Measurements from ENCODE around the gene ZNF407.

The ZNF407 gene

GRCh38 chr18:74876630-74877243 lies 279.1 kb downstream of the ZNF407 start:
- no peak for DNase-seq (ENCODE audit: low read depth)

DNA sequence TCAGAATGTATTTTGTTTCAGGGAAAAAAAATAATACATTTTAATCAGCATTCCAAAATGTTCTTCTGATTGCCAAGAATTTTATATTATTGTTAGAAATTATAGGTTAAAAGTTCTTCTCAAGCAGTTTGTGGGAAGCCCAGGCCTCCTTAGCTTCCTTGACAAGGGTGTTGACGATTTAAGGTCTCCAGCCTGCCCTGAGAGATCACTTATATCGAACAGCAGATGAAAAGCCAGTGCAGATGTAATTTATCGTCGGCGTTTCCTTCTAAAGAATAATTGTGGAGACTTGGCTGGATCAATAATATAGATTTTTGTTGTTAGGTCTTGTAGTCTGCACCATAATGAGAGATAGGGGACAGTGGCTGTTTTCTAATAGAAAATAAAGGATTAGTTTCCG lies 280.6 kb downstream of the ZNF407 start:
- DNase-seq (ENCODE audit: low read depth), result no peak

DNA sequence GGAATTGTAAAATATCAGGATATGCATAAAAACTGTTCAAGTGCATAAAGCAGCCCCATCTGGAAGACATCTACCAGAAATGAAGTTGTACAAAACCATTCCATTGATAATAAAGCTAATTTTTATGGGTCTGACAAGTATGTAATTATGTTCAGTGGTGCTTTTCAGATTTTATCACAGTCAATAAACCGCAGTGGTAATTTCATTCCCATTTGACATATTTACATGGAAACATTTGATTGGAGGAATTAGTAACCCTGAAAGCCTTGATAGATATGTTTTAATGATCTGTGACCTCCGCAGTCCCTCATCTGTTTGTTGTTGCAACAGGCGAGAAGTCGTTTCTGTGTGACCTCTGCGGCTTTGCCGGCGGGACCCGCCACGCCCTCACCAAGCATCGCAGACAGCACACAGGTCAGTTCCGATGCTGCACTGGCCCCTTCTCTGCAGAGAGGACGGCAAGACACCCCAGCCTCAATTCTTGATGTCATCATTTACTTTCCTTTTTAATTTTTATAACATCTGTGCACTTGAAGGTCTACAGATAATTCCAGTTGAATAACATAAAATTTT lies 283.1 kb downstream of the ZNF407 start:
- DNase-seq (ENCODE audit: low read depth), result no peak

DNA sequence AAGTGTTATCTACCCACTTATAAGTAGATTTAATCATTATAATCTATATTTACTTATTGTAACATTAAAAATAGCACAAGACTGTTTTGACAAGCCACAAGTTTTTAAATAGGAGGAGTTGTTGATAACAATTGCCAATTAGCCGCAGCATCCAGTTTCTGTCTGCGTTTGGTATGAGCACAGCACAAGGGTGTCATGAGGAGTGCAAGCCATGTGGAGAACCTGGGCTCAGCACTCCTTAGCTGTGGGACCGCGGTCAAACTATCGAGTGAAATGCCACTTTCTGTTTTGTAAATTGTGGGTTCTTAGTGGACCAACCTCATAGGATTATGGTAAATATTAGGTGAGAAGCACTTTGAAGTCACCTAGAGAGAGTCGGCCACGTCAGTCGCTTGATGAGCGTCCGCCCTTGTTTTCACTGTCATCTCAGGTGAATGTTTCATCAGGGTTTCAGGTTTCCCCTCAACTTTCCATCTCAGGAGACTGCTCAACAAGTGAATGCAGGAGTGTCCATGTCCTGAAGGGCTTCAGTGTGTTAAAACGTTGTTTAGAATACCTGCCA lies 294.5 kb downstream of the ZNF407 start:
- no peak for DNase-seq (ENCODE audit: low read depth)

DNA sequence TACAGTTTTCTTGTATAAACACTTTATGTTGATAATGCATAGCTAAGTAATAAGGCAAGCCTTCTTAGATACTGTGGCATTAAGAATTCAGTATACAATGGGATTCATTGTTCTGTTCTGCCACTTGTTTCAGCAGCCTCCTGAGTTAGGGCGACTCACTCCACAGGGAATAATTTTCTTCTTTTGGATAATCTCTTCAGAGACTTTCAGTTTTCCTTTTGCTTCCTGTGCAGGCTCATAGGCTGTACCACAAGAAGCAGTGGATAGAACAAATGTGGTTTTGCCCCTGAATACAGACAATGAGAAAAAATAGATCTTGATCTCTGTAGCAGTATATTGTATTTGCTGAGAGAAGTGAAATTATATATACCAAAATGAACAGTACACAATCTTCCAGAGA lies 298.0 kb downstream of the ZNF407 start:
- no peak for DNase-seq (ENCODE audit: low read depth)

GRCh38 chr18:74896390-74896991 lies 298.8 kb downstream of the ZNF407 start:
- peak; percentile 18 for DNase-seq (ENCODE audit: low read depth)

- no peak for DNase-seq (ENCODE audit: low read depth)
Observed at GRCh38 chr18:74897971-74898657, 300.4 kb downstream of the ZNF407 start.

GRCh38 chr18:74898965-74899364 lies 301.3 kb downstream of the ZNF407 start:
- no peak for DNase-seq (ENCODE audit: low read depth)

DNA sequence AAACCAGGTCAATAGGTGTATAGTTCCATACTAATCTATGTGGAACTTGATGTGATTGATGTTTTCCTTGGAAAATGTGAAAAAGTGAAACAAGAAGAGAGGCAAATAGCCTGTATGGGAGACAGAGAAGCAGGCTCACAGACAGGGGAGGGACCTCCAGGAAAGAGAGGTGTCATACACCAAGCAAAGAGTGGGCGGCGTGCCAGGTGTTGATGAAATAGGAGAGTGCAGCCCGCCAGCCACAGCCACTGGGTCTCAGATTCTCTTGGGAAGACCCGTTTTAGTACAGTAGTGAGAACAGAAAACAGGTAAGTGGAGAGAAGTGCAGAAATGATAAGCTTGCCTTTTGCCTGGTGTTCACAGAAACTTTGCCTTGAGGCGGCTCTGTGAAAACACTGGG lies 301.9 kb downstream of the ZNF407 start:
- no peak for DNase-seq (ENCODE audit: low read depth)

GRCh38 chr18:74901362-74902146 lies 303.9 kb downstream of the ZNF407 start:
- no peak for DNase-seq (ENCODE audit: low read depth)

GRCh38 chr18:74902147-74902455 lies 304.4 kb downstream of the ZNF407 start:
- DNase-seq (ENCODE audit: low read depth), result no peak

DNA sequence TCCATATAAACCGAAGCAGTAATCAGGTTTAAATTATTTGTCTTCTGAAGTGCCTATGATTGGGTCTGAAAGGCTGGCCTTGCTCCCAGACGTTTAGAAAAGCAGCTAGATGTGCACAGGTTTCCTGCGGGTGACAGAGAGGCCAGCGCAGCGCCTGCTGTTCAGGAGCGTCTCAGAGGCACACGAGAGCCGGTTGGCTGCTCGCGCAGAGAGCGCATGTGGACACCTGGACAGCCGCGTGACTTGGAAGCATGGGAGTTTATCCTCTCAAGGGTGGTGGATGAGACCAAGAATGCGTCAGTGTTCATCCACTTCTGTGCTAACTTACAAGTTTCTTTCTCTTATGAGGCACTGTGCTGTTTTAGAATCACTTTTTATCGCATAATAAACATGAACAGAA lies 307.6 kb downstream of the ZNF407 start:
- no peak for DNase-seq (ENCODE audit: low read depth)

- no peak for DNase-seq (ENCODE audit: low read depth)
Observed at GRCh38 chr18:74906184-74906583, 308.5 kb downstream of the ZNF407 start.

DNA sequence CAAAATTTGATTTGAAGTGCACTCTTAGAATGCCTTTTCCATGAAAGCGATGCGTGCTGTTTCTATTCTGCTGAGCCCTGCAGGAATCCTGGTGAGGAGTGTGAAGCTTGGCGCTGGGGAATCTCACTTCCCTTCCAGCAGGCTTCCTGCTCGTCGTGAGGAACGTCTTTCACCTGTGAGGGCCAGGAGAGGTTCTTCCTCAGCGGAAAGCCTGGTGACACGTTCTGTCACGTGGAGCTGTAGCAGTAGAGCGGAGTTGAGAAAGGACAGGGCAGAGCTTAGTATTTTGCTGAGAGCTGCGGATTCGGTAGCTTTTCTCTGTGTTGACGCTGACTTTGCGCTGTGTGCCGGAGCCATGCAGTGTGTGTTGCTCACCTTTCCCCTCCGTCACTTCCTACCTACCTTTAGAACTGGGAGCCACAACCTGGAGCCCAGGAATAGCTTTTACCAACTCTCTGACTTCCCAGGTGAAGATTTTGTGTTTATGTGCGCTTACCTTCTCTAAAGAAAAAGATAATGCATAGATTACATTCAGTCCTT lies 316.5 kb downstream of the ZNF407 start:
- no peak for DNase-seq (ENCODE audit: low read depth)

DNA sequence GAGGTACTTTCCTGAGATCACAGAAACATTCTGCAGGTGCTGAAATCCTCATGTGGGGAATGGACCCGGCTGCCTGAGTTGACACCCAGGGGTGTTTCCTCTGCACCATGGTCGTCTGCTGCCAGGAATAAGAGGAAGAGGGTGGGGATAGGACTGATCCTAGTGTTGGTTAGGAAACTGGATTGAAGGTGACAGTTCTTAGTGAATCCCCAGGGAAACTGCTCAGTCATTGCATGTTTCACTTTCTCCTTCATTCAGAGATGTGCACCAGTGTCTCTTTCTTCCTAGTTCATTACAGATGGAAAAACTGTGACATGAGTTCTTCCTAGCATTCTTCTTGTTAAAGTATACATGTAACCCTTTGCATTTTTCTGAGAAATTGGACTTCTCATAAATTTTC lies 317.0 kb downstream of the ZNF407 start:
- DNase-seq (ENCODE audit: low read depth), result no peak

GRCh38 chr18:74916773-74917393 lies 319.2 kb downstream of the ZNF407 start:
- no peak for DNase-seq (ENCODE audit: low read depth)

DNA sequence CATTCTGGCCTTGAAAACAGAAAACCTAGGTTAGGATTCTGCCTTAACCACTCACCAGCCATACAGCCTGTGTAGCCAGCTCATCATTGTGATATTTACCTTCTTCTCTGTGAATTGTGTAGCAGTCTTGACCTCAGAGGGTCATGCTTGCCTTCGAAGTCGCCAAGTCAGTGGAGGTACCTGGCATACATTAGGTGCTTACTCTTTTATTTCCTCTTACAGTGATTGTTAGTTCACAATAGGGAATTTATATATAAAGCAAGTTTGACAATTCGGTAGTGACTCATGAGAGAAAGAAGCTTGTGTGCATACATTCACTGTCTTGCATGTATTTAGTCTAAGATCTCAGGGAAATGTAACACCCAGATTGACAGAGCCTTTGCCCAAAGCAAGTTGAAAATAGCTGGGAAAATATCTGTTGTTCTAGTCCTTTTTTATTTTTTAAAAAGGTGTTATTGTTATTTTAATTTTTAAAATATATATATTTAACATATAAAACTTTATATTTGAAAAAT lies 320.7 kb downstream of the ZNF407 start:
- DNase-seq (ENCODE audit: low read depth), result no peak

DNA sequence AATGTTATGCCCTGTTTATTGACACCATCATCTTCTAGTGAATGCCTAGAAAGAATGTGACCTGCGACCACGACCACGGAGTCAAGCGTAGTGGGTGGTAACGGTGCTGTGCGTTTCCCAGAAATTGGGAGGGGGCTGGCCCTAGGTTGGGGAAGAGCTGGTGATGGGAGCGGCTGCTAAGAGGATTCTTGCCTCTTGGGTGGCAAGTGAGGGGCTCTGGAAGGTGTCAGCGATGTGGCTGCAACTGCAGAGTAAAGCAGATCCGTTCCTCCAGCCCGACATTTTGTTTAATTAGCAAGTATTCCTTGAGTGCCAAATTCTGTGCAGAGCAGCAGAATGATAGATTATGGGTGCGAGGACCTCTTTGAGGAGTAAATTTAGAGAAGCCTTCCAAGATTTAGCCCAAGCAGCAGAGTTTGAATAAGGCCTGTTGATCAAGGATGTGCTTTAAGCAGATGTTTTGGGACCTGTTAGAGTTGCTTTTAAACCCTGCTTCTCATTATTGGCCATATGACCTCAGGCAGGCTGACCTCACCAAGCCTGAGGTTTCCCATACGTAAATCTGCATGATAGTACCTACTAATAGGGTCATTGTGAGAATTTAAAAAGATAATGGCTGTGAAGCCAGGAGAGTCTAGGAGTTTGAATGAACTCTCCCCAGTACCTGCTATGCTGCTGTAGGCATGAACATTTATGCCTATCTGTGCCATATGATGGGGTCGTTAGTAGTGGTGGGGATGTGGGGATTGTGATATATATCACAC lies 323.6 kb downstream of the ZNF407 start:
- no peak for DNase-seq (ENCODE audit: low read depth)

- DNase-seq (ENCODE audit: low read depth), result no peak
Observed at GRCh38 chr18:74926051-74926450, 328.4 kb downstream of the ZNF407 start.

DNA sequence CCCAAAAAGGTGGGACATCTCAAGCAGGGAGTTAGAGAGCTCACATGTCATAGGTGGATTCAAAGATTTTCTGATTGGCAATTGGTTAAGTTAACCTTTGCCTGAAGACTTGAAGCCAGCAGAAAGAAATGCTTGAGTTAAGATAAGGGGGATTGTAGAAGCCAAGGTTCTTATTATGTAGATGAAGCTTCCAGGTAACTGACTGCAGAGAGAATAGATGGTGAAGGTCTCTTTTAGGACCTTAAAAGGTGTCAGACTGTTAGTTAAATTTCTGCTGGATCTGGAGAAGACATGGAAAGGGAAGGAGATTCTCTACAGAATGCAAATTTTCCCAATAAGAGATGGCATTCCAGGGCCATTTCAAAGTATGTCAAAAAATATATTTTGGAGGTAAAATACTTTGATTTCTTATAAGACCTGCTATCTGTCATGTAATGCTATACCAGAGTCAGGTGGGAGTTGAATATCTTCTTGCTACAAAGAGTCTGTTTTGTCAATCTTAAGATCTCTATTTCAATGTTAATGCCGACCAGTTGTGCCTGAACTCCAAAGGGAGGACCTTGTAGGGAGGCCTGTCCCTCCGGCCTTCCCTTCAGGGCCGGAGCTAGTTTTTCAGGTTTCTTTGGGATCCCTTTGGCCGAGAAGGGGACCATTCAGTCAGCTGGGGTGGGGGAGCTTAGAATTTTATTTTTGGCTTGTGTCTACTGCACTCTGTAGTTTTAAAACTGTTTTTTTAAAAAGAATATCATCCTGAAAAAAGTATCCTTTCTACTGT lies 330.7 kb downstream of the ZNF407 start:
- no peak for DNase-seq (ENCODE audit: low read depth)

All from T follicular helper cell (primary cell).